HG03378 (cell line): ENCODE results near the gene TCP11.

ENCODE experiments used
- ATAC-seq: cut with Tn5 transposase; IDR thresholded peaks from one replicate; pipeline ENCODE4 v1.9.1; 2021; ENCODE audit warnings: mild to moderate bottlenecking, moderate library complexity; ENCODE audit not compliant: unreplicated experiment

The TCP11 gene

GRCh38 chr6:35083507-35083906 lies 57.6 kb downstream of the TCP11 start:
- no peak for ATAC-seq

- ATAC-seq, result no peak
Observed at GRCh38 chr6:35082733-35083403, 58.3 kb downstream of the TCP11 start.

DNA sequence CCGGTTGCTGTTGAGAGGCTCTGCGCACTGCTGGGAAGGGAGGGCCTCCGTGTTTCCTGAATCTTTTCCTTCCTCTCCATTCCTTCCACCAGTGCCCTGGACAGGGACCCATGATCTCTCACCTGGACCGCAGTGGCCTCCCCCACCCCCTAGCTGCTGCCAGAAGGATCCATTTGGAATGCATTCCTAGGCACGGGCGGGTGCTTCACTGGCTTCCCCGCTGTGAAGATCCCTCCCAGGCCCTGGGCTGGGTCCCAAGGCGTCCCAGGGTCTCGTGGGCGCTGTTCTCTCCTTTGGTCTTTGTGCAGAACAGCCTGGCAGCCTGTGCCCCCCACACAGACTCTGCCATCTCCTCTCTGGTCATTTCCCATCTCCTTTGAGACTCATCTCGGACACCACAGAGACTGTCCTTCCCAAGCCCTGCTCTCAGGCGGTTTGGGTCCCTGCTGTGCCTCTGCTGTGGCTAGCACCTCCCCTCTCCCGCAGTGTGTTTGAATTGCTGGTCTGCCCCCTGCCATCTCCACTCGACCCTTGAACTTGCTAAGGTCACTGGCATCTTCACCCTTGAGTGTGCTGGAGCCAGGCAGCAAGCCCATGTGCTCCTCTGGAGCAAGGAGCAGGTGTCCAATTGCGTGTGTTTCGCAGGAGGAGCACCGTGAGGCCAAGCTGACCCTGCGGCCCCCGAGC lies 59.0 kb downstream of the TCP11 start:
- no peak for ATAC-seq

GRCh38 chr6:35081426-35081851 lies 59.7 kb downstream of the TCP11 start:
- no peak for ATAC-seq

DNA sequence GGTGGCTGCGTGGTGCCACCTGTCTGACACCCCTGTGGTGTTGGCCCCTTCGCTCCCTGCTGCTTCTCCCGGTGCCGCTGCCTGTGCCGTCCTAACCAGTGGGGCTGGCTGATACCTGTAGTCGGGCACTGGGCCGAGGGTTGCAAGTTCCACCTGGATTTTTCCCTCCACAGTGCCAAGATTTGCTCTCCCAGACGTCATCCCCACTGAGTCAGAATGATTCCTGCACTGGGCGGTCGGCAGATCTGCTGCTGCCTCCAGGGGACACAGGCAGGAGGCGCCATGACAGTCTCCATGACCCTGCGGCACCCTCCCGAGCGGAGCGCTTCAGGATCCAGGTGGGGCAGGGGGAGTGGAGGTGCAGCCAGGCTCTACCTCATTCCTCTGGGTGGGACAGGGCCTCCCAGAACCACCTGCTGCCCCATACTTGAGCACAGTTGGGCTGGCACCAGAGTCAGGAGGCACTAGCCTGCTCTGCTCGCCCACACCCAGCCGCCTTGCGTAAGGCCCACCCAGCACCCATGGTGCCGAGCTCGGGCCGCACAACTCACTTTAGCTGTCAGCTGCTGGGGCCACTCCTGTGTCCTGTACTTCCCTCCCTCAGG lies 60.2 kb downstream of the TCP11 start:
- ATAC-seq, result no peak

DNA sequence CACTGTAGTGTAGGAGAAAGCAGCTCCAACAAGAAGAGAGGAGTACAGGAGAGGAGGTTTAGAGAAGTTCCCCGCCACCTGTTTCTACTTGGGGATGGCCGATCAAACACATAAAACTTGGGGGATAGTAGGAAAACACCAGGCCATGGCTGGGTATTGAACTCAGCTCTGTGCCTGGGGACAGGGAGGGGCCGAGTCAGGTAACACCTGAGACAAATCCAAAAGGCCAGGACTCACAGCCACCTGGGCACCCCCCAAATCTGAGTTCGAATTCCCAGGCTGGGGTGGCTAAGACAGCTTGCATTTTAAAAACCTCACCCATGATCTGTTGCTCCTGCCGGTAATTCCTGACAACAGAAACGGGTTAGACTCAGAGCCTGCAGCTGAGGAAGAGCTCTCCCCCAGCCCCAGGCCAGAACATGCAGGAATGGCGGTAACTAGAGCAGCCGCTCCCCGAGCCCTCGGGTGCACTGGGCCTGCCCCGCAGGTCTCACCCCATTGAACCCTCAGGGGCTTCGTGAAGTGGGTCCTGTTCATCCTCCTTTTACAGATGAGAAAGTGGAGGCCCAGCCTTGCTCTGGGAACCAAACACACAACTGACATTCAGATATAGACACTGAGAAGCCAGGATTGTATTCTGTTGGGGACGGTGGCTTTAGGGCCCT lies 61.0 kb downstream of the TCP11 start:
- ATAC-seq, result no peak

- no peak for ATAC-seq
Observed at GRCh38 chr6:35079311-35080000, 61.7 kb downstream of the TCP11 start.

GRCh38 chr6:35078896-35079295 lies 62.2 kb downstream of the TCP11 start:
- no peak for ATAC-seq

- ATAC-seq, result no peak
Observed at GRCh38 chr6:35078226-35078850, 62.8 kb downstream of the TCP11 start.

GRCh38 chr6:35077713-35078105 lies 63.4 kb downstream of the TCP11 start:
- ATAC-seq, result no peak

DNA sequence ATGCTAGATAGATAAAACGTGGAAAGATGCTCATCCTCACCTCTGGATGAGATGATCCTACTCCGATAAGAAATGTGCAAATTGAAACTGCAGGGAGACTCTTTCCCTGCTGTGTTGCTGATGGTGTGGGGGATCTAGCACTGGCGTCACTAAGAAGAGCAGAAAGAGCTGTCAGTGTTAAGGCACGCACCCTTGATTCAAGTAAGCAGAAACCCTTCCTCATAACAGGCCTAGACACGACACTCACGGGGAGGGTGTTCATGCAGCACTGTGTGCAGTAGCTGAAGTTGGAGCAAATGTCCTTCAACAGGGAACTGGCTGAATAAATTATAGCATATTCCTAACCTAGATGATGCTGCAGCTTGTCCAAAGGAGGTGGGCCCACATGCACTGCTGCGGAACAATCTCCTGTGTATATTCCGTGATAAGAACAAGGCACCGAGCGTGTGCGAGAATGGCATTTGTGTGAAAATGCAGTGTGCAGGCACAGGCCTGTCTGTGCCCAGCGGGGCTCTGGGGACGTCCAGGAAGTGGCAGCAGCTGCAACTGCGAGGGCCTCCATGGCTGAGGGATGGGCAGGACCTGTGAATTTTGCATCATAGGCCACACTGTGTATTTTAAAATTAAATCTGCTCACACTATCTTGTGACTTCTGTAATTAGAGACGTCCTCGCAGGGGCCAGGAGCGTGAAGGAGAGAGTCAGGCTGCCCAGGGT lies 64.0 kb downstream of the TCP11 start:
- ATAC-seq, result no peak

GRCh38 chr6:35073766-35074471 lies 67.2 kb downstream of the TCP11 start:
- ATAC-seq, result no peak

- ATAC-seq, result no peak
Observed at GRCh38 chr6:35073211-35073610, 67.9 kb downstream of the TCP11 start.

- no peak for ATAC-seq
Observed at GRCh38 chr6:35072698-35073055, 68.5 kb downstream of the TCP11 start.

GRCh38 chr6:35072051-35072697 lies 69.0 kb downstream of the TCP11 start:
- no peak for ATAC-seq

DNA sequence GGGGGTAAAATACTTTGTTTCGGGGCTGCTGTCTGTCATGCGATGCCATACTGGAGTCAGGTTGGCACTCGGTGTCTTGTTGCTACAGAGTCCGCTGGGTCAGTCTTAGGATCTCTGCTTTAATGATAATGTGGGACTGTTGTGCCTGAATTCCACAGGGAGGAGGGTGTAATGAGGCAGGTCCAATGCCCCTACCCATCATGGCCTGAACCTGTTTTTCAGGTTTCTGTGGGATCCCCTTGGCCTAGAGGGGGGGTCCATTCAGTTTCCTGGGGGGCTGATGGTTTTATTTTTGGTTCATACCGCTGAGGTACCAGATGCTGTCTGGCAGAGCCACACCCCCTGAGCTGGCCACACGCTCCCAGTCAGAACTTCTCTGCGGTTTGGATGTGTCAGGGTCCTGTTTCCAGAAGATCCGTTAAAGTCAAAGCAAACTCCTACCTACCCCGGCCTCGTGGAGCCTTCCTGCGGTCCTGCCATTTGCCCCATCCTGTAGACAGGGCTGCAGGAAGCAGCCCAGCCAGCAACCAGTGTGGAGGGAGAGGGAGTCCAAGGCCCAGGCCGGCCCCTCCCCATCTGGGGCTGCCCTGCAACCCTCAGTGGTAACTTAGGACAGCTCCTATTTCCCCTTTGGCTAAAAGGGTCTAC lies 69.7 kb downstream of the TCP11 start:
- no peak for ATAC-seq

DNA sequence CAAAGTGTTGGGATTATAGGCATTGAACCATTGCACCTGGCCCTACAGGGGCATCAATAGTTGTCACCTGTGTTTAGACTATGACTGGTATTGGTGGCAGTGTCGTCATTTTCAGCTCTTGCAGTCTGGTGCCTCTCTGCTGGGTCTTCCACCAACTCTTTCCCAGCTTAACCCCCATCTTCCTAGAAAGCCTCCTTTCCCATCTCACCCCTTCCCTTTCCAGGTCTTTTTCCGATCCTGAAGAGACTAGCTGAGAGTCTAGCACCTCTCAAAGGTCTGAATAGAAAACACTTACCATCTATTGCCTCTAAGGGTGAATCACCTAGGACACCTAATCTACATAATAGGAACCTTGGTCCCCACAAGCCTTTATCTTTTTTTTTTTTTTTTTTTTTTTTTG lies 71.0 kb downstream of the TCP11 start:
- ATAC-seq, result no peak

DNA sequence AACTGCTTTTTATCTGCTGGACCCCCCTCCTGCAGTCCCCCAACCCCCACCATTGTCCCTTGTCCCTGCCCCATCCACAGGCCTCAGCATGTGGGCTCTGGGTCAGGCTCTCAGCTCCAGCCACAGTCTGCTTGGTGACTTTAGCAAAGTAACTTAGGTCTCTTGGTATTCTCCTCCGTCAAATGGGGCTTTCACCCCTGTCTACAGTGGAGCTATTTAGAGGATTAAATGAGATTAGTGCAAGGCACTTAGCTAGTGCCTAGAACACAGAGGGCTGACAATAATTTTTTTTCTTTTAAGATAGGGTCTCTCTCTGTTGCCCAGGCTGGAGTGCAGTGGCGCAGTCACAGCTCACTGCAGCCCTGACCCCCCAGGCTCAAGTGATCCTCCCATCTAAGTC lies 71.9 kb downstream of the TCP11 start:
- ATAC-seq, result no peak

DNA sequence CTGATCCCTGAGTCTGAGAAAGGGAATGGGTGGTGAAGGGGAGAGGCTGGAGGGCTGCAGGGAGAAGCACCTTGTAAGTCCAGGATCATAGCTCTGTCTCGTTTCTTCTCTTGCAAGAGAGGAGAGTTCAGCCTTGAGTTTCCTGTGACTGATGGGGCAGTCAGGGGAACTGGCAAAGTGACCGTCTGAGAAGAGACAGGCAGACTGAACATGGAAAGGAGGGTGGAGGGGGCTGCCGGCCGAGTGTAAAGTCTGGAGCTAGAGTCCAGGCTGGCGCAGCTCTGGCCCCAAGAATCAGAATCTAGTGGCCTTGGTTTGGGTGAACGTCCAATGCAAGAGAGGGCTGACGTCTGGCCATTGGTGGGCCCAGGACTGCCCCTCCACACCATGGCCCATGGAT lies 72.5 kb downstream of the TCP11 start:
- ATAC-seq, result no peak
